PC-3 (cell line): ENCODE results near the gene PCSK5. TPM values are rescaled to one million over a fixed set of nuclear protein-coding genes. Genes with fewer than 3 reads are reported as not detected.

Source experiments
- ATAC-seq: fragments of 200-7000 bp; cut with Tn5 transposase; 2 replicates; pipeline ENCODE4 v1.9.1; 2020; ENCODE audit warnings: mild to moderate bottlenecking, moderate library complexity
- BruUV-seq: library from RNA; stranded (reverse); fragments of 400-500 nt; replicated peaks from 2 replicates; lab custom pipeline; 2021; lab: Mats Ljungman, UMichigan
- CTCF ChIA-PET: fragments of 300-600 bp; sonication (Branson Sonifier 250); formaldehyde crosslinking; loops from one replicate; lab custom pipeline; 2022; ENCODE audit warnings: antibody characterized with exemption; lab: Charles Lee
- POLR2A ChIA-PET: fragments of 300-600 bp; sonication (Branson Sonifier 250); formaldehyde crosslinking; loops from one replicate; lab custom pipeline; 2022; ENCODE audit warnings: antibody characterized with exemption; ENCODE audit not compliant: unreplicated experiment; lab: Charles Lee
- DNase-seq: peaks from one replicate; pipeline ENCODE4 v3.0.0-alpha.2; 2015
- H2AFZ ChIP-seq: fragments of 300-600 bp; sonication (generic); 2 replicates; pipeline ENCODE4 v1.6.0; 2016; ENCODE audit warnings: antibody characterized with exemption, low read length
- H3F3A ChIP-seq: fragments of 300-600 bp; sonication (generic); one replicate; pipeline ENCODE4 v1.6.0; 2017; ENCODE audit warnings: antibody characterized with exemption, low read length, control low read depth, mild to moderate bottlenecking; ENCODE audit not compliant: unreplicated experiment
- H3K27ac ChIP-seq: fragments of 300-600 bp; sonication (generic); 2 replicates; pipeline ENCODE4 v1.5.1; 2016; ENCODE audit warnings: mild to moderate bottlenecking, low read length
- H3K27me3 ChIP-seq: fragments of 300-600 bp; sonication (generic); 2 replicates; pipeline ENCODE4 v1.6.1; 2016; ENCODE audit warnings: low read length, mixed read lengths
- H3K36me3 ChIP-seq: fragments of 300-600 bp; sonication (generic); 2 replicates; pipeline ENCODE4 v1.6.1; 2016; ENCODE audit warnings: low read depth, mixed run types, low read length, mixed read lengths
- H3K4me1 ChIP-seq: fragments of 300-600 bp; sonication (generic); 2 replicates; pipeline ENCODE4 v1.5.1; 2016; ENCODE audit warnings: low read length; ENCODE audit not compliant: insufficient read depth
- H3K4me2 ChIP-seq: fragments of 300-600 bp; sonication (generic); 2 replicates; pipeline ENCODE4 v1.6.0; 2016; ENCODE audit warnings: low read length
- H3K4me3 ChIP-seq: fragments of 300-600 bp; sonication (generic); 2 replicates; pipeline ENCODE4 v1.5.1; 2016; ENCODE audit warnings: mild to moderate bottlenecking, low read length, mixed read lengths
- H3K79me2 ChIP-seq: fragments of 300-600 bp; sonication (generic); 2 replicates; pipeline ENCODE4 v1.6.1; 2017; ENCODE audit warnings: low read length, mixed read lengths
- H3K9ac ChIP-seq: fragments of 300-600 bp; sonication (generic); 2 replicates; pipeline ENCODE4 v1.6.0; 2016; ENCODE audit warnings: mild to moderate bottlenecking, low read length
- H3K9me2 ChIP-seq: fragments of 300-600 bp; sonication (generic); replicated peaks from 2 replicates; pipeline ENCODE4 v1.6.1; 2016; ENCODE audit warnings: mixed run types, low read length, mixed read lengths
- H3K9me3 ChIP-seq: fragments of 300-600 bp; sonication (generic); 2 replicates; pipeline ENCODE4 v1.6.1; 2016; ENCODE audit warnings: low read length, mixed read lengths
- H4K20me1 ChIP-seq: fragments of 300-600 bp; sonication (generic); 2 replicates; pipeline ENCODE4 v1.6.1; 2016; ENCODE audit warnings: low read length, mixed read lengths
- CTCF ChIP-seq: fragments of 300-600 bp; sonication (generic); conservative IDR thresholded peaks from 2 replicates; pipeline ENCODE4 v1.5.1; 2017; ENCODE audit warnings: antibody characterized with exemption, low read depth, mild to moderate bottlenecking, low read length
- EZH2 ChIP-seq: fragments of 300-600 bp; sonication (generic); IDR thresholded peaks from one replicate; pipeline ENCODE4 v1.6.1; 2017; ENCODE audit warnings: antibody characterized with exemption, mild to moderate bottlenecking, low read length; ENCODE audit not compliant: unreplicated experiment
- EZH2phosphoT487 ChIP-seq: fragments of 300-600 bp; sonication (generic); IDR thresholded peaks from 2 replicates; pipeline ENCODE4 v1.6.1; 2018; ENCODE audit warnings: mild to moderate bottlenecking, antibody characterized with exemption, low read length, borderline replicate concordance
- intact Hi-C: fragments of 100-400 bp; cut with micrococcal nuclease; formaldehyde crosslinking; loops from 2 replicates; pipeline ENCODE4 v1.9.0; 2023
- total RNA-seq: library from RNA; depleted of rRNA; stranded (reverse); fragments of >200 nt; gene quantifications from 2 replicates; pipeline ENCODE4 v1.2.3, GENCODE V29; 2014

PCSK5 gene
- total RNA-seq, 1 experiment from 2014 or later, result not detected

- Histone ChIP-seq H3K4me1 (no peaks in the 10 kb centered on the region), H3K4me2 (no peak overlapping the region), H3K4me3 (no peak overlapping the region), H3K9me2 (no peaks in the 10 kb centered on the region), H4K20me1 (no peaks in the 10 kb centered on the region), H3K36me3 (no peaks in the 10 kb centered on the region), H3F3A (no peaks in the 10 kb centered on the region), H3K27me3 (no peaks in the 10 kb centered on the region), H3K79me2 (no peaks in the 10 kb centered on the region), H2AFZ (no peak overlapping the region), H3K27ac (no peak overlapping the region), H3K9me3 (no peaks in the 10 kb centered on the region), H3K9ac (no peak overlapping the region)
- DNase-seq (no peak), ATAC-seq (no peak)
- BruUV-seq, result no TSS peak
- TF ChIP-seq EZH2, result no peak
- intact Hi-C loops, result no loop called here
- POLR2A ChIA-PET, result no interaction called here
- CTCF ChIA-PET, result no interaction called here
Measured at GRCh38 chr9:76023715-76024195, 133.3 kb downstream of the PCSK5 start.

GRCh38 chr9:76025286-76025685 is 134.8 kb downstream of the PCSK5 start:
- Histone ChIP-seq H4K20me1 (no peaks in the 10 kb centered on the region), H2AFZ (no peak overlapping the region), H3K9me2 (no peaks in the 10 kb centered on the region), H3K4me2 (no peak overlapping the region), H3K4me1 (no peaks in the 10 kb centered on the region), H3K79me2 (no peaks in the 10 kb centered on the region), H3K4me3 (no peak overlapping the region), H3F3A (no peaks in the 10 kb centered on the region), H3K9ac (no peak overlapping the region), H3K27ac (no peak overlapping the region), H3K9me3 (no peaks in the 10 kb centered on the region), H3K36me3 (no peaks in the 10 kb centered on the region), H3K27me3 (no peaks in the 10 kb centered on the region)
- TF ChIP-seq EZH2phosphoT487 (no peak), CTCF (no peak), EZH2 (no peak)
- intact Hi-C loops, result no loop called here
- ChIA-PET CTCF (no interaction called here), POLR2A (no interaction called here)
- BruUV-seq, result no TSS peak
- no peak for DNase-seq
- no peak for ATAC-seq

- ChIA-PET CTCF (no interaction called here), POLR2A (no interaction called here)
- Histone ChIP-seq H2AFZ (no peak overlapping the region), H3K27me3 (no peaks in the 10 kb centered on the region), H3K27ac (no peak overlapping the region), H3K9me2 (no peaks in the 10 kb centered on the region), H3K4me3 (no peak overlapping the region), H3K4me1 (no peaks in the 10 kb centered on the region), H3F3A (no peaks in the 10 kb centered on the region), H3K9me3 (no peaks in the 10 kb centered on the region), H3K4me2 (no peak overlapping the region), H3K36me3 (no peaks in the 10 kb centered on the region), H3K79me2 (no peaks in the 10 kb centered on the region), H4K20me1 (no peaks in the 10 kb centered on the region), H3K9ac (no peak overlapping the region)
- no peak for TF ChIP-seq EZH2phosphoT487
- no peak for TF ChIP-seq CTCF
- no peak for TF ChIP-seq EZH2
- ATAC-seq, result no peak
- BruUV-seq, result no TSS peak
- intact Hi-C loops, result no loop called here
- no peak for DNase-seq
Measured at GRCh38 chr9:76026796-76027195, 136.3 kb downstream of the PCSK5 start.
